Naive thymus-derived CD8-positive, alpha-beta T cell (primary cell): Measurements from ENCODE around the gene RNF207. TPM values are rescaled to one million over a fixed set of nuclear protein-coding genes. Genes with fewer than 3 reads are reported as not detected.

Experiments
- ATAC-seq, 2 donors: fragments of 150-1000 bp; cut with Tn5 transposase in 1 of 2; sonication (Bioruptor Pico), chemical (Tn5 transposase) in 1 of 2; 1 replicate in 1 of 2; 2 replicates in 1 of 2; pipeline ENCODE4 v1.10.0; 2021; ENCODE audit warnings: mild to moderate bottlenecking in 2 of 2, moderate library complexity in 2 of 2
- POLR2A ChIA-PET: fragments of 350-600 bp; sonication (Branson Sonifier 250); formaldehyde crosslinking; loops from one replicate; lab custom pipeline; 2021; ENCODE audit warnings: antibody characterized with exemption; lab: Charles Lee
- DNase-seq, 10 donors: peaks; one replicate each; pipeline versions ENCODE4 v3.0.0 to v3.0.0-alpha.2; 2020 to 2022
- H3K27ac Mint-ChIP-seq, 10 donors: one replicate each; pipeline ENCODE4 v1.8.0; 2020 to 2022; ENCODE audit warnings: mild to moderate bottlenecking in 10 of 10, mixed read lengths in 10 of 10, moderate library complexity in 4 of 10, inconsistent platforms in 1 of 10
- H3K27me3 Mint-ChIP-seq, 5 donors: one replicate each; pipeline ENCODE4 v1.8.0; 2021 to 2022; ENCODE audit warnings: mixed read lengths in 5 of 5
- H3K36me3 Mint-ChIP-seq, 3 donors: one replicate each; pipeline ENCODE4 v1.8.0; 2020 to 2022; ENCODE audit warnings: mixed read lengths in 3 of 3, mild to moderate bottlenecking in 2 of 3, inconsistent platforms in 1 of 3
- H3K4me1 Mint-ChIP-seq, 4 donors: one replicate each; pipeline ENCODE4 v1.8.0; 2021 to 2022; ENCODE audit warnings: mixed read lengths in 4 of 4
- H3K4me3 Mint-ChIP-seq, 10 donors: one replicate each; pipeline ENCODE4 v1.8.0; 2020 to 2022; ENCODE audit warnings: mild to moderate bottlenecking in 10 of 10, mixed read lengths in 10 of 10, moderate library complexity in 6 of 10, inconsistent platforms in 1 of 10
- H3K9me3 Mint-ChIP-seq, 9 donors: one replicate each; pipeline ENCODE4 v1.8.0; 2020 to 2022; ENCODE audit warnings: mixed read lengths in 9 of 9, mild to moderate bottlenecking in 3 of 9, inconsistent platforms in 1 of 9, moderate library complexity in 1 of 9
- polyA plus RNA-seq, 3 donors: library from polyadenylated mRNA; unstranded; fragments of 300-500 nt; fragmentation: Illumina TruSeq; gene quantifications; one replicate each; pipeline ENCODE4 v1.2.3, GENCODE V29; 2021
- total RNA-seq, 8 experiments: library from RNA in 2 of 8; stranded (reverse) in 2 of 8; gene quantifications; one replicate each; pipeline ENCODE4 v1.2.3 and lab custom pipeline; 2021 to 2026

The RNF207 gene
- total and polyA plus RNA-seq, 5 experiments from 2014 or later, result 0.36 to 0.47 TPM; not detected in 3

DNA sequence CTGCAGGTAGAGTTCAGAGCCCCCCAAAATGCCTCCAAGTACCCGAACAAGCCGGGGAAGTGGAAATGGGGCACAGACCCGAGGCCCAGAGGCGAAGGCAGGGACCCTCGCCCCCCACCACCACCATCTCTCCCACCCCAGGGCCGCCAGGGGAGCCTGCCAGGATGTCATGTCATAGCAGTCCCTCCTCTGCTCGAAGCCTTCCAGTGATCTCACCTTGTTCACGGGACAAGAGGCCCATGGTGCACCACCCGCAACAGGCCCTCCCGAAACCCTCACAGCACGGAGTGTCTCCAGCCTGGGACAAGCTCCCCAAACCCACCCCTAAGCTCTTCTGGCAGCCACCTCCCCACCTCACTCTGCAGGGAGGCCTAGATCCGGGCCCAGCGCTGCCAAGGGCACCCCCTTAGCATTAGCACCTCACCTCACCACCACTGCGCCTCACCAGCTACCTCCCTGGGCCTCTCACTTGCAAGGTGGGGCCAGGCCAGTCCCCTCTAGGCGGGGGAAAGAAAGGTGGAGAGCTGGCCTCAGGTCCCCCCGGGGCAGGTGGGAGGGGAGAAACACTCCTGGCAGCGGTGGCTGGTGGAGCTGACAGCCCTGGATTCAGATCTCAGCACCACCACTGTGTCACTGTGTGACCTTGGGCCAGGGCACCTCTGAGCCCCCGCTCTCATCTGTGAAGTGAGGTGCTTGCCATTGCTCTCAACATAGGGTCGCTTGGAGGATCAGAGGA is 39.1 kb upstream of the RNF207 start:
- H3K27me3 Mint-ChIP-seq, result peaks cover 2 to 48% (median 22%) of the 10 kb centered on the region in 5 donors
- H3K36me3 Mint-ChIP-seq, result no peaks in the 10 kb centered on the region
- H3K4me3 Mint-ChIP-seq, result no peak overlapping the region
- peaks cover 0 to 1% (median 0%) of the 10 kb centered on the region in 4 donors for H3K4me1 Mint-ChIP-seq
- DNase-seq, result peak in 1 of 10 donors; percentile 52
- POLR2A ChIA-PET, result no interaction called here
- no peaks in the 10 kb centered on the region for H3K9me3 Mint-ChIP-seq
- ATAC-seq, result no peak
- no peak overlapping the region for H3K27ac Mint-ChIP-seq

GRCh38 chr1:6167391-6168303 is 38.3 kb upstream of the RNF207 start:
- H3K36me3 Mint-ChIP-seq, result no peaks in the 10 kb centered on the region
- H3K4me3 Mint-ChIP-seq, result no peak overlapping the region
- POLR2A ChIA-PET, result no interaction called here
- H3K27ac Mint-ChIP-seq, result no peak overlapping the region
- DNase-seq (peak in 1 of 10 donors; percentile 32), ATAC-seq (no peak)
- H3K4me1 Mint-ChIP-seq, result peaks cover 0 to 1% (median 0%) of the 10 kb centered on the region in 4 donors
- H3K27me3 Mint-ChIP-seq, result peaks cover 2 to 49% (median 23%) of the 10 kb centered on the region in 5 donors
- H3K9me3 Mint-ChIP-seq, result no peaks in the 10 kb centered on the region

GRCh38 chr1:6168947-6169586 is 36.9 kb upstream of the RNF207 start:
- peaks cover 0 to 1% (median 0%) of the 10 kb centered on the region in 4 donors for H3K4me1 Mint-ChIP-seq
- no peak overlapping the region for H3K4me3 Mint-ChIP-seq
- H3K36me3 Mint-ChIP-seq, result no peaks in the 10 kb centered on the region
- POLR2A ChIA-PET, result no interaction called here
- H3K27ac Mint-ChIP-seq, result no peak overlapping the region
- peak in 1 of 10 donors; percentile 52 for DNase-seq
- ATAC-seq, result no peak
- peaks cover 2 to 42% (median 23%) of the 10 kb centered on the region in 5 donors for H3K27me3 Mint-ChIP-seq
- H3K9me3 Mint-ChIP-seq, result no peaks in the 10 kb centered on the region

GRCh38 chr1:6170116-6170741 is 35.7 kb upstream of the RNF207 start:
- no peak overlapping the region for H3K27ac Mint-ChIP-seq
- ATAC-seq, result no peak
- POLR2A ChIA-PET, result no interaction called here

DNA sequence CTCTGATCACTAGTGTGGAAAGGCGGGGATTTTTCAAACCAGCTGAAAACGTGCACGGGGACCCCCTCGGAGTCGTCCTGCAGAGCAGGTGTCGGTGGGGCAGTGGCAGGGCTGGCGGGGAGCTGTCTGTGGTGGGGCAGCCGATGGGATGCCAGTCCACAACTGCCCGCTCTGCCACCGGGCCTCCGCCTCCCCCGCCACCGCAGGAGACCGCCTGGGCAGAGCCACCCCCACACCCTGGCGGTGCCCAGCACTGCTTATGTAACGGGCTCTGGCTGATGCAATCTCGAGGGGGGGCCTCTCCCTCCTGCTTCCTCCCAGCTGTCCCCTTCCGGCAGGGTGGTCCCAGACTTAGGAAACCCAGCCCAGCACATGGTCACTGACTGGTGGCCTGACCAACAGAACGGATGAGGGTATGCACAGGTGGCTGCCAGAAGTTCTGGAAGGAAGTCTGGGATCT is 35.1 kb upstream of the RNF207 start:
- POLR2A ChIA-PET, result no interaction called here
- peaks cover 0 to 1% (median 0%) of the 10 kb centered on the region in 4 donors for H3K4me1 Mint-ChIP-seq
- no peaks in the 10 kb centered on the region for H3K9me3 Mint-ChIP-seq
- H3K27ac Mint-ChIP-seq, result no peak overlapping the region
- H3K4me3 Mint-ChIP-seq, result no peak overlapping the region
- H3K27me3 Mint-ChIP-seq, result peaks cover 2 to 40% (median 23%) of the 10 kb centered on the region in 5 donors
- DNase-seq, result peak in 1 of 10 donors; percentile 40
- ATAC-seq, result no peak
- no peaks in the 10 kb centered on the region for H3K36me3 Mint-ChIP-seq

More at GRCh38 chr1:6170116-6170741, 35.7 kb upstream of the RNF207 start:
- Mint-ChIP-seq H3K27me3 (peaks cover 2 to 40% (median 23%) of the 10 kb centered on the region in 5 donors), H3K4me1 (peaks cover 0 to 1% (median 0%) of the 10 kb centered on the region in 4 donors), H3K36me3 (no peaks in the 10 kb centered on the region), H3K4me3 (no peak overlapping the region), H3K9me3 (no peaks in the 10 kb centered on the region)
- DNase-seq, result peak in 1 of 10 donors; percentile 50

GRCh38 chr1:6171548-6172124 is 34.3 kb upstream of the RNF207 start:
- peak in 1 of 10 donors; percentile 36 for DNase-seq
- Mint-ChIP-seq H3K27me3 (peaks cover 4 to 40% (median 23%) of the 10 kb centered on the region in 5 donors), H3K27ac (no peak overlapping the region), H3K4me1 (peaks cover 0 to 1% (median 0%) of the 10 kb centered on the region in 4 donors), H3K9me3 (no peaks in the 10 kb centered on the region), H3K4me3 (no peak overlapping the region), H3K36me3 (no peaks in the 10 kb centered on the region)
- no peak for ATAC-seq
- POLR2A ChIA-PET, result no interaction called here

GRCh38 chr1:6172549-6172948 is 33.4 kb upstream of the RNF207 start:
- Mint-ChIP-seq H3K9me3 (no peaks in the 10 kb centered on the region), H3K4me1 (peaks cover 1 to 4% (median 2%) of the 10 kb centered on the region in 4 donors), H3K4me3 (no peak overlapping the region), H3K27ac (no peak overlapping the region), H3K27me3 (peaks cover 10 to 36% (median 24%) of the 10 kb centered on the region in 5 donors), H3K36me3 (peaks cover 0 to 4% (median 0%) of the 10 kb centered on the region in 3 donors)
- POLR2A ChIA-PET, result no interaction called here
- ATAC-seq, result no peak
- DNase-seq, result peak in 1 of 10 donors; percentile 38

GRCh38 chr1:6174621-6175410 is 31.1 kb upstream of the RNF207 start:
- peak in 1 of 10 donors; percentile 28 for DNase-seq
- ATAC-seq, result no peak
- peaks cover 12 to 32% (median 19%) of the 10 kb centered on the region in 5 donors for H3K27me3 Mint-ChIP-seq
- H3K4me1 Mint-ChIP-seq, result peaks cover 5 to 16% (median 10%) of the 10 kb centered on the region in 4 donors
- POLR2A ChIA-PET, result no interaction called here
- no peak overlapping the region for H3K27ac Mint-ChIP-seq
- peaks cover 0 to 2% (median 0%) of the 10 kb centered on the region in 9 donors for H3K9me3 Mint-ChIP-seq
- H3K4me3 Mint-ChIP-seq, result no peak overlapping the region
- H3K36me3 Mint-ChIP-seq, result peaks cover 0 to 5% (median 2%) of the 10 kb centered on the region in 3 donors

DNA sequence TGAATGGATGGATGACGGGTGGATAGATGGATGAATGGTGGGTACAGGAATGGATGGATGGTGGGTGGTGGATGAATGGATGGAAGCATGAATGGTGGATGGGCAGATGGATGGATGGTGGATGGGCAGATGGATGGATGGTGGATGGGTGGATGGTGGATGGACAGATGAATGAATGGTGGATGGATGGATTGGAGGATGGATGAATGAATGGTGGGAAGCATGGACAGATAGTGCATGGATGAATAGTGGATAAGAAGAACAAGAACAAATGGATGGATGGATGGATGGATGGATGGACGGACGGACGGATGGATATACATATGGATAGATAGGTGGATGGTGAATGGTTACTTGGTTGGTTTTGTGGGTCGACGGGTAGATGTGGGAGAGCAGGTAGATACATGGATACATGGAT is 30.5 kb upstream of the RNF207 start:
- Mint-ChIP-seq H3K27me3 (peaks cover 9 to 31% (median 19%) of the 10 kb centered on the region in 5 donors), H3K4me3 (no peak overlapping the region), H3K9me3 (peaks cover 0 to 2% (median 0%) of the 10 kb centered on the region in 9 donors), H3K4me1 (peaks cover 5 to 16% (median 10%) of the 10 kb centered on the region in 4 donors), H3K27ac (no peak overlapping the region), H3K36me3 (peaks cover 0 to 5% (median 2%) of the 10 kb centered on the region in 3 donors)
- ATAC-seq (no peak), DNase-seq (no peak)
- POLR2A ChIA-PET, result no interaction called here

DNA sequence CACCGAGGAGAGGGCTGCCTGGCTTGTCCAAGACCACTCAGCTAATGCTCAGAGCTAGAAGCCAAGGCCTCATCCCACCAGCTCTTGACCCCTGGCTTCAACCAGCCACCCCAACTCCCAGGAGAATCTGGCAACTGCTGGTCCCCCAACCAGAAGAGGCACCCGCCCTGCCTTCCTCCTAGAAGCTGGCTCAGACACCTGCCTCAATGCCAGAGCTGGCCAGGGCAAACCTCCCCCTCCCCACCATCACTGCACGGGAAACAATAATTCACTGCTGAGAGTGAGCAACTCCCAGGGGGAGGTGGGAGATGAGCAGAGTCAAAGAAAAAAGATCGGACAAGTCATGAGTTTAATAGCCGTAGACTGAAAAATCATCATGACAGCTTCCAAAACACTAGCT is 29.1 kb upstream of the RNF207 start:
- H3K4me1 Mint-ChIP-seq, result peaks cover 11 to 29% (median 23%) of the 10 kb centered on the region in 4 donors
- no peak overlapping the region for H3K27ac Mint-ChIP-seq
- POLR2A ChIA-PET, result no interaction called here

More for the DNA sequence above, 29.1 kb upstream of the RNF207 start:
- Mint-ChIP-seq H3K27me3 (peaks cover 11 to 32% (median 23%) of the 10 kb centered on the region in 5 donors), H3K36me3 (peaks cover 0 to 5% (median 5%) of the 10 kb centered on the region in 3 donors), H3K9me3 (peaks cover 0 to 2% (median 0%) of the 10 kb centered on the region in 9 donors), H3K4me3 (no peak overlapping the region)
- ATAC-seq, result no peak
- DNase-seq, result no peak
